OCI-LY1 (cell line): ENCODE results near the gene RCAN2.

Experiments
- H2AFZ ChIP-seq: fragments of 200-600 bp; sonication (generic), shearing (Covaris generic); 2 replicates; pipeline ENCODE4 v1.6.0; 2014; ENCODE audit warnings: antibody characterized with exemption, mild to moderate bottlenecking, low read length
- H3F3A ChIP-seq: fragments of 200-600 bp; sonication (generic), shearing (Covaris generic); 2 replicates; pipeline ENCODE4 v1.6.0; 2014; ENCODE audit warnings: mild to moderate bottlenecking, antibody characterized with exemption, low read length, moderate library complexity; ENCODE audit not compliant: insufficient read depth
- H3K27ac ChIP-seq: fragments of 200-600 bp; sonication (generic); 2 replicates; pipeline ENCODE4 v1.5.1; 2014; ENCODE audit warnings: low read length, mixed run types, mild to moderate bottlenecking, low read depth; ENCODE audit not compliant: poor library complexity, severe bottlenecking
- H3K27me3 ChIP-seq: fragments of 200-600 bp; sonication (generic); 2 replicates; pipeline ENCODE4 v1.6.0; 2014; ENCODE audit warnings: antibody characterized with exemption, mild to moderate bottlenecking, low read length, moderate library complexity; ENCODE audit not compliant: insufficient read depth
- H3K36me3 ChIP-seq: fragments of 200-600 bp; sonication (generic); 2 replicates; pipeline ENCODE4 v1.6.1; 2014; ENCODE audit warnings: mild to moderate bottlenecking, antibody characterized with exemption, low read length, moderate library complexity, mixed read lengths; ENCODE audit not compliant: insufficient read depth
- H3K4me1 ChIP-seq: fragments of 200-600 bp; sonication (generic); 2 replicates; pipeline ENCODE4 v1.5.1; 2014; ENCODE audit warnings: mild to moderate bottlenecking, low read length, moderate library complexity; ENCODE audit not compliant: insufficient read depth, severe bottlenecking
- H3K4me2 ChIP-seq: fragments of 200-600 bp; sonication (generic), shearing (Covaris generic); 2 replicates; pipeline ENCODE4 v1.6.1; 2014; ENCODE audit warnings: low read length
- H3K4me3 ChIP-seq: fragments of 200-600 bp; sonication (generic); 2 replicates; pipeline ENCODE4 v1.5.1; 2014; ENCODE audit warnings: low read length, low read depth, mild to moderate bottlenecking, mixed read lengths; ENCODE audit not compliant: poor library complexity, severe bottlenecking
- H3K79me2 ChIP-seq: fragments of 200-600 bp; shearing (Covaris generic); 2 replicates; pipeline ENCODE4 v1.6.1; 2016; ENCODE audit warnings: mixed run types, low read length, mixed read lengths; ENCODE audit not compliant: insufficient read depth
- H3K9ac ChIP-seq: fragments of 200-600 bp; sonication (generic), shearing (Covaris generic); 2 replicates; pipeline ENCODE4 v1.6.1; 2014; ENCODE audit warnings: mild to moderate bottlenecking, low read length, mixed read lengths
- H3K9me2 ChIP-seq: fragments of 200-600 bp; sonication (generic), shearing (Covaris generic); 2 replicates; pipeline ENCODE4 v1.6.1; 2014; ENCODE audit warnings: low read depth, mild to moderate bottlenecking, low read length, mixed read lengths
- H3K9me3 ChIP-seq: fragments of 200-600 bp; shearing (Covaris generic); 2 replicates; pipeline ENCODE4 v1.6.1; 2014; ENCODE audit warnings: low read length, mixed read lengths
- H4K20me1 ChIP-seq: fragments of 200-600 bp; sonication (generic), shearing (Covaris generic); 2 replicates; pipeline ENCODE4 v1.6.0; 2016; ENCODE audit warnings: mild to moderate bottlenecking, low read length; ENCODE audit not compliant: insufficient read depth
- CTCF ChIP-seq: fragments of 200-600 bp; sonication (generic), shearing (Covaris generic); IDR thresholded peaks from 2 replicates; pipeline ENCODE4 v1.5.1; 2017; ENCODE audit warnings: mild to moderate bottlenecking, antibody characterized with exemption, low read length, moderate library complexity, mixed read lengths
- EZH2 ChIP-seq: fragments of 200-600 bp; sonication (generic), shearing (Covaris generic); IDR thresholded peaks from 2 replicates; pipeline ENCODE4 v1.8.0; 2017; ENCODE audit warnings: borderline replicate concordance, mixed run types, mild to moderate bottlenecking, antibody characterized with exemption, low read length, moderate library complexity, mixed read lengths

Gene RCAN2

GRCh38 chr6:46271107-46271506 lies 220.1 kb downstream of the RCAN2 start:
- no peaks in the 10 kb centered on the region for H3K36me3 ChIP-seq
- no peak overlapping the region for H3K9ac ChIP-seq
- H2AFZ ChIP-seq: no peak overlapping the region
- H3K9me2 ChIP-seq: no peaks in the 10 kb centered on the region
- H3K4me3 ChIP-seq: no peak overlapping the region
- H3K4me1 ChIP-seq: no peaks in the 10 kb centered on the region
- no peaks in the 10 kb centered on the region for H3K9me3 ChIP-seq
- TF ChIP-seq EZH2 (no peak), CTCF (no peak)
- H3K79me2 ChIP-seq: no peaks in the 10 kb centered on the region
- H3K4me2 ChIP-seq: no peak overlapping the region
- H3F3A ChIP-seq: no peaks in the 10 kb centered on the region
- no peak overlapping the region for H3K27ac ChIP-seq
- no peaks in the 10 kb centered on the region for H4K20me1 ChIP-seq
- H3K27me3 ChIP-seq: no peaks in the 10 kb centered on the region

- Histone ChIP-seq H3K9me3 (no peaks in the 10 kb centered on the region), H3K27me3 (no peaks in the 10 kb centered on the region), H3K4me3 (no peak overlapping the region), H3K4me2 (no peak overlapping the region), H3K4me1 (no peaks in the 10 kb centered on the region), H2AFZ (no peak overlapping the region), H3K36me3 (no peaks in the 10 kb centered on the region), H4K20me1 (no peaks in the 10 kb centered on the region), H3K9me2 (no peaks in the 10 kb centered on the region), H3F3A (no peaks in the 10 kb centered on the region), H3K27ac (no peak overlapping the region), H3K79me2 (no peaks in the 10 kb centered on the region), H3K9ac (no peak overlapping the region)
- TF ChIP-seq EZH2: no peak
- no peak for TF ChIP-seq CTCF
Measured at GRCh38 chr6:46270336-46270735, 220.9 kb downstream of the RCAN2 start.

- Histone ChIP-seq H3K4me3 (no peak overlapping the region), H4K20me1 (no peaks in the 10 kb centered on the region), H3K9me3 (no peaks in the 10 kb centered on the region), H3K4me2 (no peak overlapping the region), H3K79me2 (no peaks in the 10 kb centered on the region), H3K27me3 (no peaks in the 10 kb centered on the region), H3K4me1 (no peaks in the 10 kb centered on the region), H3K9ac (no peak overlapping the region), H2AFZ (no peak overlapping the region), H3F3A (no peaks in the 10 kb centered on the region), H3K27ac (no peak overlapping the region), H3K9me2 (no peaks in the 10 kb centered on the region), H3K36me3 (no peaks in the 10 kb centered on the region)
- TF ChIP-seq EZH2: no peak
- TF ChIP-seq CTCF: no peak
Measured at GRCh38 chr6:46269447-46270229, 221.6 kb downstream of the RCAN2 start.
